ENCODE results near the gene MMP11.

The MMP11 gene

GRCh38 chr22:23760056-23760455 is 12.6 kb upstream of the MMP11 start:
- no peak for DNase-seq

- DNase-seq: peak; percentile 78
Observed at GRCh38 chr22:23762842-23763578, 9.6 kb upstream of the MMP11 start, which contains the start of gene C22orf15. Gene C22orf15, plus strand, starts transcription at chr22:23762990. Its CDS starts 317 bp downstream, at chr22:23763307.

- no peak for DNase-seq
Observed at GRCh38 chr22:23763579-23763945, 9.1 kb upstream of the MMP11 start.

- DNase-seq: no peak
Observed at GRCh38 chr22:23763954-23764353, 8.7 kb upstream of the MMP11 start.

- DNase-seq: no peak
Observed at GRCh38 chr22:23764899-23765881, 7.5 kb upstream of the MMP11 start.

GRCh38 chr22:23767303-23767672 is 5.4 kb upstream of the MMP11 start:
- DNase-seq: no peak

- DNase-seq: peak; percentile 73
Observed at GRCh38 chr22:23767673-23768548, 4.7 kb upstream of the MMP11 start, which contains the start of gene CHCHD10. Gene CHCHD10, minus strand, starts transcription at chr22:23767972. Its CDS starts 98 bp downstream, at chr22:23767874.

GRCh38 chr22:23769321-23769965 is 3.2 kb upstream of the MMP11 start:
- no peak for DNase-seq

- DNase-seq: no peak
Observed at GRCh38 chr22:23772315-23772648, 367 bp upstream of the MMP11 start.

GRCh38 chr22:23773483-23774113 is 949 bp downstream of the MMP11 start:
- no peak for DNase-seq

- DNase-seq: no peak
Observed at GRCh38 chr22:23774114-23774921, 1.7 kb downstream of the MMP11 start.

GRCh38 chr22:23774922-23775436 is 2.3 kb downstream of the MMP11 start:
- peak; percentile 26 for DNase-seq

- no peak for DNase-seq
Observed at GRCh38 chr22:23775779-23776375, 3.2 kb downstream of the MMP11 start.

- DNase-seq: no peak
Observed at GRCh38 chr22:23777776-23778576, 5.3 kb downstream of the MMP11 start.

- DNase-seq: no peak
Observed at GRCh38 chr22:23778577-23778900, 5.9 kb downstream of the MMP11 start.

GRCh38 chr22:23779083-23779482 is 6.4 kb downstream of the MMP11 start:
- DNase-seq: no peak

- DNase-seq: no peak
Observed at GRCh38 chr22:23779731-23780130, 7.1 kb downstream of the MMP11 start.

- no peak for DNase-seq
Observed at GRCh38 chr22:23780146-23780748, 7.6 kb downstream of the MMP11 start.

GRCh38 chr22:23781065-23781464 is 8.4 kb downstream of the MMP11 start:
- DNase-seq: no peak

Data from fibroblast of skin of right biceps (primary cell).